Left renal cortex interstitium (tissue), 4 donors: ENCODE results near the gene TCF7L2. TPM values are rescaled to one million over a fixed set of nuclear protein-coding genes. Genes with fewer than 3 reads are reported as not detected.

Source experiments
- DNase-seq, 4 donors: peaks; one replicate each; pipeline ENCODE4 v3.0.0-alpha.2; 2013; ENCODE audit warnings: low read depth in 4 of 4, low spot score in 2 of 4, missing footprints in 1 of 4
- polyA plus RNA-seq, 4 donors: library from polyadenylated mRNA; unstranded; fragments of 120-200 nt; gene quantifications; one replicate each; pipeline ENCODE4 v1.2.1, GENCODE V29; 2013; ENCODE audit not compliant: insufficient read length in 4 of 4

TCF7L2 gene
- polyA plus RNA-seq, 4 donors: 35.6 to 57.0 (median 43.7) TPM

GRCh38 chr10:113135025-113135424 lies 185.0 kb downstream of the TCF7L2 start:
- no peak for DNase-seq

GRCh38 chr10:113137941-113138685 lies 188.1 kb downstream of the TCF7L2 start:
- DNase-seq: no peak

- DNase-seq: no peak
Measured at GRCh38 chr10:113138937-113139585, 189.0 kb downstream of the TCF7L2 start.

- no peak for DNase-seq
Measured at GRCh38 chr10:113139699-113140098, 189.7 kb downstream of the TCF7L2 start.

GRCh38 chr10:113140143-113141011 lies 190.3 kb downstream of the TCF7L2 start:
- no peak for DNase-seq

GRCh38 chr10:113142601-113143362 lies 192.7 kb downstream of the TCF7L2 start:
- DNase-seq: no peak

- no peak for DNase-seq
Measured at GRCh38 chr10:113144576-113144975, 194.5 kb downstream of the TCF7L2 start.

GRCh38 chr10:113148071-113148825 lies 198.2 kb downstream of the TCF7L2 start:
- DNase-seq: no peak

GRCh38 chr10:113148901-113149300 lies 198.9 kb downstream of the TCF7L2 start:
- no peak for DNase-seq

- DNase-seq: no peak
Measured at GRCh38 chr10:113149626-113150025, 199.6 kb downstream of the TCF7L2 start.

GRCh38 chr10:113151190-113151666 lies 201.2 kb downstream of the TCF7L2 start:
- no peak for DNase-seq

- no peak for DNase-seq
Measured at GRCh38 chr10:113153493-113154102, 203.6 kb downstream of the TCF7L2 start.

GRCh38 chr10:113157441-113157840 lies 207.4 kb downstream of the TCF7L2 start:
- no peak for DNase-seq

GRCh38 chr10:113158183-113158582 lies 208.1 kb downstream of the TCF7L2 start:
- peak in 1 of 4 donors; percentile 62 for DNase-seq

GRCh38 chr10:113159563-113159962 lies 209.5 kb downstream of the TCF7L2 start:
- DNase-seq: no peak

- no peak for DNase-seq
Measured at GRCh38 chr10:113160641-113161040, 210.6 kb downstream of the TCF7L2 start.

GRCh38 chr10:113161066-113161465 lies 211.0 kb downstream of the TCF7L2 start:
- no peak for DNase-seq

- no peak for DNase-seq
Measured at GRCh38 chr10:113162960-113163359, 212.9 kb downstream of the TCF7L2 start.

- no peak for DNase-seq
Measured at GRCh38 chr10:113165673-113166072, 215.6 kb downstream of the TCF7L2 start.
